ENCODE results near the gene RTN4R.

The RTN4R gene

GRCh38 chr22:20243537-20244249 is 24.4 kb downstream of the RTN4R start:
- DNase-seq (ENCODE audit: low read depth in 1 of 2, low spot score in 1 of 2), result no peak

GRCh38 chr22:20243176-20243536 is 25.0 kb downstream of the RTN4R start:
- no peak for DNase-seq (ENCODE audit: low read depth in 1 of 2, low spot score in 1 of 2)

- no peak for DNase-seq (ENCODE audit: low read depth in 1 of 2, low spot score in 1 of 2)
Observed at GRCh38 chr22:20242393-20243175, 25.5 kb downstream of the RTN4R start.

GRCh38 chr22:20241579-20242392 is 26.3 kb downstream of the RTN4R start:
- DNase-seq (ENCODE audit: low read depth in 1 of 2, low spot score in 1 of 2), result no peak

- DNase-seq (ENCODE audit: low read depth in 1 of 2, low spot score in 1 of 2), result no peak
Observed at GRCh38 chr22:20240900-20241299, 27.2 kb downstream of the RTN4R start.

- no peak for DNase-seq (ENCODE audit: low read depth in 1 of 2, low spot score in 1 of 2)
Observed at GRCh38 chr22:20240447-20240764, 27.7 kb downstream of the RTN4R start.

- no peak for DNase-seq (ENCODE audit: low read depth in 1 of 2, low spot score in 1 of 2)
Observed at GRCh38 chr22:20239676-20240446, 28.3 kb downstream of the RTN4R start.

GRCh38 chr22:20238901-20239675 is 29.0 kb downstream of the RTN4R start:
- no peak for DNase-seq (ENCODE audit: low read depth in 1 of 2, low spot score in 1 of 2)

GRCh38 chr22:20238536-20238900 is 29.6 kb downstream of the RTN4R start:
- DNase-seq (ENCODE audit: low read depth in 1 of 2, low spot score in 1 of 2), result no peak

- DNase-seq (ENCODE audit: low read depth in 1 of 2, low spot score in 1 of 2), result no peak
Observed at GRCh38 chr22:20237480-20238440, 30.4 kb downstream of the RTN4R start.

- DNase-seq (ENCODE audit: low read depth in 1 of 2, low spot score in 1 of 2), result no peak
Observed at GRCh38 chr22:20236052-20236717, 31.9 kb downstream of the RTN4R start.

GRCh38 chr22:20235389-20235991 is 32.6 kb downstream of the RTN4R start:
- DNase-seq (ENCODE audit: low read depth in 1 of 2, low spot score in 1 of 2), result no peak

- DNase-seq (ENCODE audit: low read depth in 1 of 2, low spot score in 1 of 2), result no peak
Observed at GRCh38 chr22:20234760-20235388, 33.2 kb downstream of the RTN4R start.

- no peak for DNase-seq (ENCODE audit: low read depth in 1 of 2, low spot score in 1 of 2)
Observed at GRCh38 chr22:20234314-20234682, 33.8 kb downstream of the RTN4R start.

GRCh38 chr22:20233351-20234313 is 34.5 kb downstream of the RTN4R start:
- no peak for DNase-seq (ENCODE audit: low read depth in 1 of 2, low spot score in 1 of 2)

GRCh38 chr22:20232781-20233180 is 35.3 kb downstream of the RTN4R start:
- no peak for DNase-seq (ENCODE audit: low read depth in 1 of 2, low spot score in 1 of 2)

- no peak for DNase-seq (ENCODE audit: low read depth in 1 of 2, low spot score in 1 of 2)
Observed at GRCh38 chr22:20232237-20232598, 35.9 kb downstream of the RTN4R start.

Data from stimulated activated CD4-positive, alpha-beta T cell treated with anti-CD3 and anti-CD28 coated beads, Interleukin-15, amount 100 ng/mL, for 1 hour (primary cell).